GM12865 (cell line): Measurements from ENCODE around the gene NOL6.
"Not testable (repeated sequence)": the region's sequence is repeated elsewhere in the genome, so short reads cannot be mapped to it uniquely, and the experiment has no call there.

ENCODE experiments used
- DNase-seq: peaks from one replicate; pipeline ENCODE4 v3.0.0; 2010; ENCODE audit warnings: low read depth
- H3K4me3 ChIP-seq: 2 replicates; pipeline ENCODE4 v1.5.1; 2011; ENCODE audit warnings: mild to moderate bottlenecking, low read depth, low read length, control low read depth
- TF ChIP-seq, protein P1 (sequence below): IDR thresholded peaks from 2 replicates; pipeline ENCODE4 v1.5.1; 2011; ENCODE audit warnings: low read length, control low read depth, low read depth, inconsistent platforms; ENCODE audit not compliant: insufficient read depth; ENCODE audit errors: missing control alignments

The NOL6 gene

DNA sequence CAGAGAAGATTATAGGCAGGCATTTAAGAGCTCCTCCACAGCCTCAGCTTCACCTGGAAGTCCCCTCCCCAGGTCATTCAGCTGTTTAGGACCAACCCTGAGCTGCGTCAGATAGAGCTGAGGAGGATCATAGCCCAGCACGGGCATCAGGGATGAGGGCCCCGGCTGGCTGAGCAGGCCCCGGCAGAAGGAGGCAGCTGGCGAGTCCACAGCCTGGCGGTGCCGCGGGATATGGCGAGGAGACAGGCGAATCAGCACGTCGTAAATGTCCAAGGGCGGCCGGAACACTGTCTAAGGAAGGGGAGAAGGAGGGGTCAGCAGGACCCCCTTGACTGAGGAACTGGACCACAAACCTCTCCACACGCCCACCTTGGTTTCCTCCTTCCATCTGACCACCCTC is 10.6 kb downstream of the NOL6 start:
- TF ChIP-seq, protein P1, sequence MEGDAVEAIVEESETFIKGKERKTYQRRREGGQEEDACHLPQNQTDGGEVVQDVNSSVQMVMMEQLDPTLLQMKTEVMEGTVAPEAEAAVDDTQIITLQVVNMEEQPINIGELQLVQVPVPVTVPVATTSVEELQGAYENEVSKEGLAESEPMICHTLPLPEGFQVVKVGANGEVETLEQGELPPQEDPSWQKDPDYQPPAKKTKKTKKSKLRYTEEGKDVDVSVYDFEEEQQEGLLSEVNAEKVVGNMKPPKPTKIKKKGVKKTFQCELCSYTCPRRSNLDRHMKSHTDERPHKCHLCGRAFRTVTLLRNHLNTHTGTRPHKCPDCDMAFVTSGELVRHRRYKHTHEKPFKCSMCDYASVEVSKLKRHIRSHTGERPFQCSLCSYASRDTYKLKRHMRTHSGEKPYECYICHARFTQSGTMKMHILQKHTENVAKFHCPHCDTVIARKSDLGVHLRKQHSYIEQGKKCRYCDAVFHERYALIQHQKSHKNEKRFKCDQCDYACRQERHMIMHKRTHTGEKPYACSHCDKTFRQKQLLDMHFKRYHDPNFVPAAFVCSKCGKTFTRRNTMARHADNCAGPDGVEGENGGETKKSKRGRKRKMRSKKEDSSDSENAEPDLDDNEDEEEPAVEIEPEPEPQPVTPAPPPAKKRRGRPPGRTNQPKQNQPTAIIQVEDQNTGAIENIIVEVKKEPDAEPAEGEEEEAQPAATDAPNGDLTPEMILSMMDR: no peak
- H3K4me3 ChIP-seq: no peak overlapping the region
- no peak for DNase-seq

DNA sequence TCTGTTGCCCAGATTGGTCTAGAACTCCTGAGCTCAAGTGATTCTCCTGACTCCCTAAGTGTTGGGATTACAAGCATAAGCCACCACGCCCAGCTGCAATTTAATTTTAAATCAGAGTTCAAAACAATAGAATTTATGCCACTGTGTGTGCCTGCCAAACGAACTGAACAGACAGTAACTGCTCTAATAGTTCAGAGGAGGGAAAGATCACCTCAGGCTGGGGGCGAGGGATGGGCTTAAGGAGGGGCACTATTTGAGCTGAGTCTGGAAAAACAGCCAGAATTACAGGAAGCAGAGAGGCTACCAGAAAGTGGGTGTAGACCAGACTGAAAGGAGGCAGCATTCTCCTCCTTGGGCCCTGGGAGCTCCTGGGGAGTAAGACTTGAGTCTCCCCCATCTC is 12.2 kb downstream of the NOL6 start:
- DNase-seq: no peak
- TF ChIP-seq, protein P1: no peak
- no peak overlapping the region for H3K4me3 ChIP-seq

DNA sequence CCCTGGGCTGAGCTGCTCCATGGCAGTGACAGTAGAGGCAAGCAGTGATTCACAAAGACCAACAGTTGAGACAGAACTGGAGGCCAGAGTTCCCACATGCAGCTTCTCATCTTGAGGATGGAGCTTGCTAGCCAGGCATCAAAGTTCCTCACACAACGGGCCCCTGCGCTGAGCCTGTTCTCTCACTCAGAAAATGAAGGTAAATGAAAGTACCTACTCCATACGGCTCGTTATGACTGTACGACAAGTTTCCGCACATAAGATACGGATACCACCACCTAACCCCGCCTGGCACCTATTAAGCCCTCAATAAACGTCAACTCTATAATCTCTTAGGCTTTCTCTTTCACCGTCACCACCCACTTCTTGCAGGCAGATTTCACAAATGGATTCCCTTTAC is 12.9 kb downstream of the NOL6 start:
- no peak for DNase-seq
- TF ChIP-seq, protein P1: no peak
- no peak overlapping the region for H3K4me3 ChIP-seq

DNA sequence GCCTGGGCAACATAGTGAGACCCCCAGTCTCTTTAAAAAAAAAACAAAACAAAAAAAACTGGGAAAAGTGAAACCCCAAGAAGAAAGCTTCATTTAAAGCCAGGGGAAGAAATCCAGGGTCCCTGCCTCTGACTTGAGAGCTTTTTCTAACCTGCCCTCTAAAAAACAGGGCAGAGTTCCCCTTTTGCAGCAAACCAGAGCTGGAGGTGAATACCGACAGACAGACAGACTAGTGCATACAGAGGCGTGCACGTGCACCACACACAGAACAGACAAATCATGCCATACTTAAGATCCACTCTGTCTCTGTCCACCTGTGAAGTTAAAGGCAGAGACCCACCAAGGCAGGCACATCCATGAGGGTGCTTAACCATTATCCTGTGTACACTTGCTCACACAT is 14.6 kb downstream of the NOL6 start:
- TF ChIP-seq, protein P1: no peak

DNA sequence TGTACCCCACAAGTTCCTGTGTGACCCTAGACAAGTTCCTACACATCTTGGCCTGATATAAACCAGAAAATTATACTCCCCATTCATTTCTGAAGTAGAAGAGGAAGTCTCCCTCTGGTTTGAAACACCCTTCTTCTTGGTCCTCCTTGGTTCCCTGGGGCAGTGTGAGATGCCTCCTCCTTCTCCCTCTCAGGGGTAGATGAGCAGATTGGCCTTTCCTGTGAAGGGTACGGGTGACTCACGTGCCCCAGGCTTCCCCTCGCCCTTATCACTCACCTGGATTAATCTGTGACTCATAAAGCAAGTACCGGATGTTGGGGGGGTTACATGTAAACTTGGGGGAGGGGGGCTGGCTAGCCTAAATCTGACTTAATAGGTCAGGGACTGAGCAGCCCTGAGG is 15.3 kb downstream of the NOL6 start:
- DNase-seq: peak; percentile 58
- TF ChIP-seq, protein P1: no peak
- no peak overlapping the region for H3K4me3 ChIP-seq

More for the DNA sequence above, 14.6 kb downstream of the NOL6 start:
- DNase-seq: no peak
- no peak overlapping the region for H3K4me3 ChIP-seq

DNA sequence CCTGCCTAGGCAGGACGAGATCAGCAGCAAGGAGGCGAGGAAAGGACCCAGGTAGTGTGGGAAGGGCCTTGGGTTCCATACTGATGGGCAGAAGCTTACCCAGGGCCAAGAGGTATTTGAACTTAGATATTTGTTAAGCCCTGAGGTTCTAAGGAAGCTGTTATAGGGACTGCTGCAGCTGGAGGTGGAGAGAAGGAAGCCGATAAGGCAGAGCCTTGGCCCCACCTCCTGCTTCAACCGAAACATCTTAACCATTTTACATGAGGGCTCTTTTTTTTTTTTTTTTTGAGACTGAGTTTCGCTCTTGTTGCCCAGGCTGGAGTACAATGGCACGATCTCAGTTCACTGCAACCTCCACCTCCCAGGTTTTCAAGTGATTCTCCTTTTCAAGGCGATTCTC is 17.8 kb downstream of the NOL6 start:
- H3K4me3 ChIP-seq: no peak overlapping the region
- TF ChIP-seq, protein P1: no peak
- DNase-seq: no peak

DNA sequence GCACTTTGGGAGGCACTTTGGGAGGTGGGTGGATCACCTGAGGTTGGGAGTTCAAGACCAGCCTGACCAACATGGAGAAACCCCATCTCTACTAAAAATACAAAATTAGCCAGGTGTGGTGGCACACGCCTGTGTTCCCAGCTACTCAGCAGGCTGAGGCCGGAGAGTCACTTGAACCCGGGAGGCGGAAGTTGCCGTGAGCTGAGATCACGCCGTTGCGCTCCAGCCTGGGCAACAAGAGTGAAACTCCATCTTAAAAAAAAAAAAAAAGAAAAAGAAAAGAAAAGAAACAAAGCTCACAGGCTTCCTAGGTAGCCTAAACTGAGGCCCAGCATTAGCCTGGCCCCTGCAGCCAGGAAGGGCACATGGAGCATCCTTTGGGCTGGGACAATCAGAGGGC is 18.3 kb downstream of the NOL6 start:
- H3K4me3 ChIP-seq, DNase-seq: not testable (repeated sequence)

DNA sequence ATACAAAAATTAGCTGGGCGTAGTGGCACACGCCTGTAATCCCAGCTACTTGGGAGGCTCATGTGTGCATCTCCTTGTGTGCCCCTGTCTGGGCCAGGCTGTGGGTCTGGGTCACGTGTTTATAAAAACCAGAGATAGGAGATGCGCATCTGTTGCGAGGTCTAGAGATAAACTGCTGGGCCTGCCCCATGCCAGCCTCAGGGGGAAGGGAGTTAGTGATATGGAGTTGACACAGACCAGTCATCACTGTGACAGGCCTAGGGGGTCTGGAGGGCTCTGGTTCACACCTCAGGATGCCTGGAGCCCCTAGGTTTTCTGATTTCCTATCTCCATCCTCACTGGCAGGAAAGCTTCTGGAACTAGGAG is 19.1 kb downstream of the NOL6 start:
- not testable (repeated sequence) for H3K4me3 ChIP-seq, DNase-seq
